HG03066 (cell line): ENCODE data around the gene CCDC54.

Experiments
- ATAC-seq: cut with Tn5 transposase; IDR thresholded peaks from one replicate; pipeline ENCODE4 v1.9.1; 2021; ENCODE audit warnings: low read depth; ENCODE audit not compliant: unreplicated experiment

CCDC54 gene

GRCh38 chr3:107392549-107393165 lies 15.4 kb downstream of the CCDC54 start:
- no peak for ATAC-seq

- no peak for ATAC-seq
These were observed 17.3 kb downstream of the CCDC54 start for GRCh38 chr3:107394502-107394901.

GRCh38 chr3:107395066-107395465 lies 17.8 kb downstream of the CCDC54 start:
- ATAC-seq = no peak

- ATAC-seq = no peak
These were observed 24.1 kb downstream of the CCDC54 start for GRCh38 chr3:107401301-107401700.

GRCh38 chr3:107402214-107402613 lies 25.0 kb downstream of the CCDC54 start:
- no peak for ATAC-seq

GRCh38 chr3:107404727-107405469 lies 27.7 kb downstream of the CCDC54 start:
- no peak for ATAC-seq

- no peak for ATAC-seq
These were observed 30.1 kb downstream of the CCDC54 start for GRCh38 chr3:107407355-107407754.

GRCh38 chr3:107408513-107408912 lies 31.3 kb downstream of the CCDC54 start:
- ATAC-seq = no peak

- ATAC-seq = no peak
These were observed 32.1 kb downstream of the CCDC54 start for GRCh38 chr3:107409365-107409764.

- ATAC-seq = no peak
These were observed 33.4 kb downstream of the CCDC54 start for GRCh38 chr3:107410606-107411005.

- no peak for ATAC-seq
These were observed 33.8 kb downstream of the CCDC54 start for GRCh38 chr3:107411056-107411455.

- ATAC-seq = no peak
These were observed 34.5 kb downstream of the CCDC54 start for GRCh38 chr3:107411779-107412178.

- no peak for ATAC-seq
These were observed 35.1 kb downstream of the CCDC54 start for GRCh38 chr3:107412376-107412775.

GRCh38 chr3:107413264-107413663 lies 36.0 kb downstream of the CCDC54 start:
- no peak for ATAC-seq

GRCh38 chr3:107414325-107414964 lies 37.2 kb downstream of the CCDC54 start:
- peak; percentile 61 for ATAC-seq

GRCh38 chr3:107416138-107416537 lies 38.9 kb downstream of the CCDC54 start:
- no peak for ATAC-seq

GRCh38 chr3:107416886-107417285 lies 39.6 kb downstream of the CCDC54 start:
- ATAC-seq = no peak

GRCh38 chr3:107421170-107421792 lies 44.0 kb downstream of the CCDC54 start:
- ATAC-seq = peak; percentile 88

- no peak for ATAC-seq
These were observed 44.6 kb downstream of the CCDC54 start for GRCh38 chr3:107421881-107422280.

GRCh38 chr3:107425033-107425432 lies 47.8 kb downstream of the CCDC54 start:
- ATAC-seq = no peak

- ATAC-seq = no peak
These were observed 49.0 kb downstream of the CCDC54 start for GRCh38 chr3:107426223-107426622.
